Measurements from ENCODE around the gene HECTD1.

HECTD1 gene

DNA sequence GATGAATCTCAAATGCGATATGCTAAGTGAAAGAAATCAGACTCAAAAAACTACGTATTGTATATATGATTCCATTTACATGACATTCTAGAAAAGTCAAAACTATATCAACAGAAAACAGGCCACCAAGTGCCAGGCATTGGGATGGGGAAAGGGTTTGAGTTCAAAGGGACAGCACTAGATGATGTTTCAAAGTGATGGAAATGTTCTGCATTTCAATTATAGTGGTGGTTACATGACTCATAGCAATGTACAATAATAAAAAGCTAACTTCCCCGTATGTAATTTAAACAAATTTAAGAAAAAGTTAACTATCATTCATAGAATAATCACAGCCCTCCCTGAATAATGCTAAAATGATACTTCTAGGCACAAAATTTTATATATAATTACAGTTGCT is 13.5 kb downstream of the HECTD1 start:
- no peak for TF ChIP-seq EGR1 (IDR thresholded peaks at IDR 0.05)
- no peak for TF ChIP-seq CREB1 (IDR thresholded peaks at IDR 0.05; ENCODE audit: low read depth)
- TF ChIP-seq EP300 (IDR thresholded peaks at IDR 0.05; ENCODE audit: borderline replicate concordance), result no peak

GRCh38 chr14:31190717-31191263 is 16.8 kb downstream of the HECTD1 start:
- TF ChIP-seq EP300 (IDR thresholded peaks at IDR 0.05; ENCODE audit: borderline replicate concordance), result no peak
- no peak for TF ChIP-seq FOXM1 (IDR thresholded peaks at IDR 0.05; ENCODE audit: borderline replicate concordance, low read depth)
- no peak for TF ChIP-seq YY1 (IDR thresholded peaks at IDR 0.05; ENCODE audit: low read depth)
- no peak for TF ChIP-seq NFIC (IDR thresholded peaks at IDR 0.05)
- no peak for TF ChIP-seq CREB1 (IDR thresholded peaks at IDR 0.05; ENCODE audit: low read depth)
- TF ChIP-seq USF1 (IDR thresholded peaks at IDR 0.05), result no peak
- no peak for TF ChIP-seq TAF1 (IDR thresholded peaks at IDR 0.05; ENCODE audit: low read depth)
- TF ChIP-seq EGR1 (IDR thresholded peaks at IDR 0.05), result no peak
- no peak for TF ChIP-seq CEBPB (IDR thresholded peaks at IDR 0.05)
- TF ChIP-seq TEAD4 (IDR thresholded peaks at IDR 0.05), result no peak
- no peak for TF ChIP-seq MAX (IDR thresholded peaks at IDR 0.05)
- no peak for TF ChIP-seq TCF12 (IDR thresholded peaks at IDR 0.05; ENCODE audit: low read depth)
- TF ChIP-seq, protein P1, sequence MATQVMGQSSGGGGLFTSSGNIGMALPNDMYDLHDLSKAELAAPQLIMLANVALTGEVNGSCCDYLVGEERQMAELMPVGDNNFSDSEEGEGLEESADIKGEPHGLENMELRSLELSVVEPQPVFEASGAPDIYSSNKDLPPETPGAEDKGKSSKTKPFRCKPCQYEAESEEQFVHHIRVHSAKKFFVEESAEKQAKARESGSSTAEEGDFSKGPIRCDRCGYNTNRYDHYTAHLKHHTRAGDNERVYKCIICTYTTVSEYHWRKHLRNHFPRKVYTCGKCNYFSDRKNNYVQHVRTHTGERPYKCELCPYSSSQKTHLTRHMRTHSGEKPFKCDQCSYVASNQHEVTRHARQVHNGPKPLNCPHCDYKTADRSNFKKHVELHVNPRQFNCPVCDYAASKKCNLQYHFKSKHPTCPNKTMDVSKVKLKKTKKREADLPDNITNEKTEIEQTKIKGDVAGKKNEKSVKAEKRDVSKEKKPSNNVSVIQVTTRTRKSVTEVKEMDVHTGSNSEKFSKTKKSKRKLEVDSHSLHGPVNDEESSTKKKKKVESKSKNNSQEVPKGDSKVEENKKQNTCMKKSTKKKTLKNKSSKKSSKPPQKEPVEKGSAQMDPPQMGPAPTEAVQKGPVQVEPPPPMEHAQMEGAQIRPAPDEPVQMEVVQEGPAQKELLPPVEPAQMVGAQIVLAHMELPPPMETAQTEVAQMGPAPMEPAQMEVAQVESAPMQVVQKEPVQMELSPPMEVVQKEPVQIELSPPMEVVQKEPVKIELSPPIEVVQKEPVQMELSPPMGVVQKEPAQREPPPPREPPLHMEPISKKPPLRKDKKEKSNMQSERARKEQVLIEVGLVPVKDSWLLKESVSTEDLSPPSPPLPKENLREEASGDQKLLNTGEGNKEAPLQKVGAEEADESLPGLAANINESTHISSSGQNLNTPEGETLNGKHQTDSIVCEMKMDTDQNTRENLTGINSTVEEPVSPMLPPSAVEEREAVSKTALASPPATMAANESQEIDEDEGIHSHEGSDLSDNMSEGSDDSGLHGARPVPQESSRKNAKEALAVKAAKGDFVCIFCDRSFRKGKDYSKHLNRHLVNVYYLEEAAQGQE (IDR thresholded peaks at IDR 0.05; ENCODE audit: low read depth), result no peak
- TF ChIP-seq ZBTB7A (IDR thresholded peaks at IDR 0.05; ENCODE audit: low read depth), result no peak
- no peak for TF ChIP-seq RAD21 (IDR thresholded peaks at IDR 0.05; ENCODE audit: low read depth)

DNA sequence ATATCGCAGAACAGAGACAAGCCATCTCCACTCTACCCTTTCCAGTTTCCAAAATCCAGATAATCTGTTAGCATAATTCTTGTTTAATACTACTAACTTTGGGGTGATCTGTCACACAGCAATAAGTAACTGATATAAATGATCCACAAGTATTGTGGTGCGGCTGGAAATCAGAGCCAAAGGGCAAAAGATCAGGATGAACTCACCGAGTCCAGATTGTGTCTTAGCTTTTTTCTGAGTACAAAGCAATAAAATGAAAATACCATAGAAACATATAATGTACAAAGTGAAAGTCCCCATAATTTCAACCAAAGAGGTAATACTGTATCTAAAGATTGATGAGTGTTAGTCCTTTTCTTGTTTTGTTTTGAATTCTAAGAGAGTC is 17.4 kb downstream of the HECTD1 start:
- no peak for TF ChIP-seq CEBPB (IDR thresholded peaks at IDR 0.05)

- TF ChIP-seq NFIC (IDR thresholded peaks at IDR 0.05) (no peak), TCF12 (IDR thresholded peaks at IDR 0.05; ENCODE audit: low read depth) (no peak), TEAD4 (IDR thresholded peaks at IDR 0.05) (no peak), EGR1 (IDR thresholded peaks at IDR 0.05) (no peak)
Observed at GRCh38 chr14:31189346-31190218, 18.0 kb downstream of the HECTD1 start.

DNA sequence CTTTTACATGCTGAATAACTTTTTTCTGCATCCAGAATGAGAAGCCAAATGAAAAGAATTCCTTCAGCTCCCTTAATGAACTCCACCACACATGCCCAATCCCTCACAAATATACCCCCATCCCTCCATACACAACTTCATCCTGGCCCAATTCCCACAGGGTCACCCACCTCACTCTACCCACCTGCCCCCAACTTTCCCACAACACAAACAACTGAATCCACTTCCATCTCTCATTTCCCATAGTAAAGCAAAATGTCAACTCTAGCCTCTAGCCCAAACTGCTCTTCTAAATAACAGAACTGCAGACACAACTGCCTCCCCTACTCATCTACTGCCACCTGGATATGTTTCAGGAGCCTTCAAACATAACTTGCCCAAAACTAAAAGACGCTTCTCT is 18.8 kb downstream of the HECTD1 start:
- TF ChIP-seq TAF1 (IDR thresholded peaks at IDR 0.05; ENCODE audit: low read depth) (no peak), EGR1 (IDR thresholded peaks at IDR 0.05) (no peak), EP300 (IDR thresholded peaks at IDR 0.05; ENCODE audit: borderline replicate concordance) (no peak), ZBTB7A (IDR thresholded peaks at IDR 0.05; ENCODE audit: low read depth) (no peak), CREB1 (IDR thresholded peaks at IDR 0.05; ENCODE audit: low read depth) (no peak), MAX (IDR thresholded peaks at IDR 0.05) (no peak), RAD21 (IDR thresholded peaks at IDR 0.05; ENCODE audit: low read depth) (no peak), TEAD4 (IDR thresholded peaks at IDR 0.05) (no peak), CEBPB (IDR thresholded peaks at IDR 0.05) (no peak), NFIC (IDR thresholded peaks at IDR 0.05) (no peak), FOXM1 (IDR thresholded peaks at IDR 0.05; ENCODE audit: borderline replicate concordance, low read depth) (no peak), TCF12 (IDR thresholded peaks at IDR 0.05; ENCODE audit: low read depth) (no peak), YY1 (IDR thresholded peaks at IDR 0.05; ENCODE audit: low read depth) (no peak), USF1 (IDR thresholded peaks at IDR 0.05) (no peak)
- TF ChIP-seq, protein P1 (IDR thresholded peaks at IDR 0.05; ENCODE audit: low read depth), result no peak

DNA sequence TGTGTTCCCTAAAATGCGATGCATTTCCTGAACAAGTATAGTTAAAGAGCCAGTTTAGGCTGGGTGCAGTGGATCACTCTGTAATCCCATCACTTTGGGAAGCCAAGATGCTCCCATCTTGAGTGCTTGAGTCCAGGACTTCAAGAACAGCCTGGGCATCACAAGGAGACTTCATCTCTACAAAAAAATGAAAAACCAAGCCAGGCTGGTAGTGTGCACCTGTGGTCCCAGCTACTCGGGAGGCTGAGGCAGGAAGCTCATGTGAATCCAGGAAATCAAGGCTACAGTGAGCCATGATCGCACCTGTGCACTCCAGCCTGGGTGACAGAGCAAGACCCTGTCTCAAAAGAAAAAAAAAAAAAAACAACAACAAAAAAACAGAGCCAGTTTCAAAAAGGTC is 26.3 kb downstream of the HECTD1 start:
- TF ChIP-seq CREB1 (IDR thresholded peaks at IDR 0.05; ENCODE audit: low read depth), result no peak
- no peak for TF ChIP-seq TAF1 (IDR thresholded peaks at IDR 0.05; ENCODE audit: low read depth)
- TF ChIP-seq RAD21 (IDR thresholded peaks at IDR 0.05; ENCODE audit: low read depth), result no peak
- no peak for TF ChIP-seq MAX (IDR thresholded peaks at IDR 0.05)
- TF ChIP-seq YY1 (IDR thresholded peaks at IDR 0.05; ENCODE audit: low read depth), result no peak
- TF ChIP-seq NFIC (IDR thresholded peaks at IDR 0.05), result no peak
- no peak for TF ChIP-seq ZBTB7A (IDR thresholded peaks at IDR 0.05; ENCODE audit: low read depth)
- no peak for TF ChIP-seq TEAD4 (IDR thresholded peaks at IDR 0.05)
- TF ChIP-seq EGR1 (IDR thresholded peaks at IDR 0.05), result no peak
